ENCODE results near the gene IRAK2. TPM values are rescaled to one million over a fixed set of nuclear protein-coding genes. Genes with fewer than 3 reads are reported as not detected.
A peak's percentile ranks its signal among the peaks of the same experiment; 100 is the strongest.
"Not testable (repeated sequence)": the region's sequence is repeated elsewhere in the genome, so short reads cannot be mapped to it uniquely, and the experiment has no call there.

The IRAK2 gene
- total RNA-seq, 1 donor from 2014 or later = 0.26 TPM

DNA sequence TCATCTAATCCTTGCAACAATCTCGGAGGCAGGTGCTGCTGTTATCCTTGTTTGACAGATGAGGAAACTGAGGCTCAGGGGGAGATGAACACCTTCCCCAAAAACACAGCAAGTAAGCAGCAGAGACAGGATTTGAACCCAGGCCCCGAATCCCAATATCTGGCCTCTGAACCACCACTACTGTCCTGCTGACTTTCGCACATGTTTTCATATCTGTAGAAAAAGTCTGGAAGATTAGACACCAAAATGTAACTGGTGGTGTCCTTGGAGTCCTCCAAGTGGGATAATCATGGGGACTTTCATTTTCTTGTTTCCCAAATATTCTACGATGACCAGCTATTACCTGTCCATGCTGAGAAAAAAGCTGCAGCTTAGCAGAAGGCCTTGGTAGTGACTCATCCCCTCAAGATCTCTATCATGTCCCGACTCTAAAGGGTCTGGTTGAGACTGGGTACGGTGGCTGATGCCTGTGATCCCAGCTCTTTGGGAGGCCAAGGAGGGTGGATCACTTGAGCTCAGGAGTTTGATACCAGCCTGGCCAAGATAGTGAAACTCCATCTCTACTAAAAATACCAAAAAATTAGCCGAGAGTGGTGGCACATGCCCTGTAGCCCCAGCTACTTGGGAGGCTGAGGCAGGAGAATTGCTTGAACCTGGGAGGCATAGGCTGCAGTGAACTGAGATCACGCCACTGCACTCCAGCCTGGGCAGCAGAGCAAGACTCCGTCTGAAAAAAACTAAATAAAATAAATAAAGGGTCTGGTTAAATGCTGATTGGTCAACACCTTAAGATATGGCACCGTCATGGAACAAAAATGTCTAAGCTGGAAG, 8.6 kb downstream of the IRAK2 start:
- Mint-ChIP-seq H3K27ac (no peak overlapping the region), H3K4me3 (no peak overlapping the region), H3K36me3 (no peaks in the 10 kb centered on the region), H3K4me1 (no peaks in the 10 kb centered on the region), H3K9me3 (peaks cover 15% of the 10 kb centered on the region), H3K27me3 (ENCODE audit: insufficient read depth, low read depth) (peaks cover 8% of the 10 kb centered on the region)
- no peaks in the 10 kb centered on the region for H3F3A ChIP-seq (ENCODE audit: low read depth)
- no peaks in the 10 kb centered on the region for H4K20me1 ChIP-seq (ENCODE audit: low read depth)
- no peak overlapping the region for H3K4me2 ChIP-seq
- no peak overlapping the region for H2AFZ ChIP-seq (replicated peaks)
- no peak for TF ChIP-seq EZH2 (IDR thresholded peaks at IDR 0.05)
- H3K79me2 ChIP-seq (ENCODE audit: low read depth) = no peaks in the 10 kb centered on the region
- no peak overlapping the region for H3K9ac ChIP-seq
- no peak for DNase-seq (ENCODE audit: low spot score)
- H3K36me3 ChIP-seq = no peaks in the 10 kb centered on the region
- no peaks in the 10 kb centered on the region for H3K4me1 ChIP-seq
- H3K9me3 ChIP-seq (ENCODE audit: low read depth) = peaks cover 4% of the 10 kb centered on the region
- H3K4me3 ChIP-seq = no peak overlapping the region
- H3K27me3 ChIP-seq = no peaks in the 10 kb centered on the region
- no peak overlapping the region for H3K27ac ChIP-seq

DNA sequence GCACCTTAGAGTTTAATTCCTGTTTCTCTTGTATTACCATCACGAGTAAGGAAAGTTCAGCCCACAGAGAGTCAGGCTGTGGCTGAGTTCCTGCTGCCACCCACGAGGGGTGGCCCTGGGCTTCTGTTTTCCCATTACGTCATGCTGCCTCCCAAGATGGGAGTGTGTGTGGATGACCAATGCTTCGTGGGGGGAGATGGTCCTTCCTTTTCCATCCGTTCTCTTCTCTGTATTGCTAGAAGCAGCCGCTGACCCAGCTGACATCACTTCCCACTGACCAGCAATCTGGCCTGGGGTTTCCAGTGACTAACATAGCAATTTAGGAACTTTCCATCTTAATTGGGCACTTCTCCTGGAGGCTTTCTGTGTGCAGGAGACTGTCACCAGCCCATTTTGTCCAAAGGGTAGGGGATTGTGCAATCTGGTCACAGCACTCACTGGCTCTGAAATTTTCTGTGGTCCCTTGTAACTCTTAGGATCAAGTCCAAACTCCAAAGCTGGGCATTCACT, 9.3 kb downstream of the IRAK2 start:
- peaks cover 9% of the 10 kb centered on the region for H3K9me3 Mint-ChIP-seq
- H3K27ac ChIP-seq = no peak overlapping the region
- no peaks in the 10 kb centered on the region for H3K36me3 ChIP-seq
- no peaks in the 10 kb centered on the region for H3K27me3 ChIP-seq
- no peaks in the 10 kb centered on the region for H4K20me1 ChIP-seq (ENCODE audit: low read depth)
- TF ChIP-seq EZH2phosphoT487 (IDR thresholded peaks at IDR 0.05) = no peak
- no peak for TF ChIP-seq EZH2 (IDR thresholded peaks at IDR 0.05)
- TF ChIP-seq, protein P1, sequence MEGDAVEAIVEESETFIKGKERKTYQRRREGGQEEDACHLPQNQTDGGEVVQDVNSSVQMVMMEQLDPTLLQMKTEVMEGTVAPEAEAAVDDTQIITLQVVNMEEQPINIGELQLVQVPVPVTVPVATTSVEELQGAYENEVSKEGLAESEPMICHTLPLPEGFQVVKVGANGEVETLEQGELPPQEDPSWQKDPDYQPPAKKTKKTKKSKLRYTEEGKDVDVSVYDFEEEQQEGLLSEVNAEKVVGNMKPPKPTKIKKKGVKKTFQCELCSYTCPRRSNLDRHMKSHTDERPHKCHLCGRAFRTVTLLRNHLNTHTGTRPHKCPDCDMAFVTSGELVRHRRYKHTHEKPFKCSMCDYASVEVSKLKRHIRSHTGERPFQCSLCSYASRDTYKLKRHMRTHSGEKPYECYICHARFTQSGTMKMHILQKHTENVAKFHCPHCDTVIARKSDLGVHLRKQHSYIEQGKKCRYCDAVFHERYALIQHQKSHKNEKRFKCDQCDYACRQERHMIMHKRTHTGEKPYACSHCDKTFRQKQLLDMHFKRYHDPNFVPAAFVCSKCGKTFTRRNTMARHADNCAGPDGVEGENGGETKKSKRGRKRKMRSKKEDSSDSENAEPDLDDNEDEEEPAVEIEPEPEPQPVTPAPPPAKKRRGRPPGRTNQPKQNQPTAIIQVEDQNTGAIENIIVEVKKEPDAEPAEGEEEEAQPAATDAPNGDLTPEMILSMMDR (IDR thresholded peaks at IDR 0.05) = no peak
- no peak overlapping the region for H3K4me3 ChIP-seq
- peaks cover 4% of the 10 kb centered on the region for H3K9me3 ChIP-seq (ENCODE audit: low read depth)
- H3K79me2 ChIP-seq (ENCODE audit: low read depth) = no peaks in the 10 kb centered on the region
- no peaks in the 10 kb centered on the region for H3F3A ChIP-seq (ENCODE audit: low read depth)
- no peak overlapping the region for H3K4me3 Mint-ChIP-seq
- DNase-seq (ENCODE audit: low spot score) = no peak
- H3K27ac Mint-ChIP-seq = peak overlapping the region; percentile 53
- H3K36me3 Mint-ChIP-seq = no peaks in the 10 kb centered on the region
- no peak overlapping the region for H2AFZ ChIP-seq (replicated peaks)
- peaks cover 5% of the 10 kb centered on the region for H3K27me3 Mint-ChIP-seq (ENCODE audit: insufficient read depth, low read depth)
- no peaks in the 10 kb centered on the region for H3K4me1 ChIP-seq
- H3K4me1 Mint-ChIP-seq = no peaks in the 10 kb centered on the region
- no peak overlapping the region for H3K4me2 ChIP-seq
- H3K9ac ChIP-seq = no peak overlapping the region

DNA sequence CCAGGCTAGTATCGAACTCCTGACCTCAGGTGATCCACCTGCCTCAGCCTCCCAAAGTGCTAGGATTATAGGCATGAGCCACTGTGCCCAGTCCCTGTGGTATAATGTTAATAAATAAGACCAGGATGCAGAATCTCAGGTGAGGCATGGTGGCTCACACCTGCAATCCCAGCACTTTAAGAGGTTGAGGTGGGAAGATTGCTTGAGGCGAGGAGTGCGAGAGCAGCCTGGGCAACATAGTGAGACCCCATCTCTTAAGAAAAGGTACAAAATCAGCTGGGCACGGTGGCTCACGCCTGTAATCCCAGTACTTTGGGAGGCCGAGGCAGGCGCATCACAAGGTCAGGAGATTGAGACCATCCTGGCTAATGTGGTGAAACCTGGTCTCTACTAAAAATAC, 10.6 kb downstream of the IRAK2 start:
- not testable (repeated sequence) for H3K27ac ChIP-seq; H3K9me3 Mint-ChIP-seq; H3K4me1 Mint-ChIP-seq; H3K27ac Mint-ChIP-seq; H4K20me1 ChIP-seq (ENCODE audit: low read depth); H3K79me2 ChIP-seq (ENCODE audit: low read depth); H3K9me3 ChIP-seq (ENCODE audit: low read depth); H3K36me3 Mint-ChIP-seq; DNase-seq (ENCODE audit: low spot score); H3K4me1 ChIP-seq; H3K9ac ChIP-seq; H3K36me3 ChIP-seq; H3K27me3 ChIP-seq; H3K27me3 Mint-ChIP-seq (ENCODE audit: insufficient read depth, low read depth); H3K4me3 ChIP-seq; H3F3A ChIP-seq (ENCODE audit: low read depth); H2AFZ ChIP-seq (replicated peaks); H3K4me2 ChIP-seq; H3K4me3 Mint-ChIP-seq

DNA sequence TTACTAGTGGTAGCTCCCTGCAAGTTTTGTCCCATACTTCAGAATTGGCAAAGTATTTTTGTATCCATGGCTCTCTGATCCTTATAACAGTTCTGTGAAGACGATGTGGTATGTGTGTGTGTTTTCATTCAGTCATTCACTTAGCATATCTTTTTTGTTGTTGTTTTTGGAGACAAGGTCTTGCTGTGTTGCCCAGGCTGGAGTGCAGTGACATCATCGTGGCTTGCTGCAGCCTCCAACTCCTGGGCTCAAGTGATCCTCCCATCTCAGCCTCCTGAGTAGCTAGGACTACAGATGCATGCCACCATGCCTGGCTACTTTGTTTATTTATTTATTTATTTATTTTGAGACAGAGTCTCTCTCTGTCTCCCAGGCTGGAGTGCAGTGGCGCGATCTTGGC, 11.4 kb downstream of the IRAK2 start:
- H3K27ac ChIP-seq; H3K4me1 Mint-ChIP-seq; H3K9me3 Mint-ChIP-seq; H3K9me3 ChIP-seq (ENCODE audit: low read depth); H4K20me1 ChIP-seq (ENCODE audit: low read depth); H3K4me2 ChIP-seq; H3K27ac Mint-ChIP-seq; H2AFZ ChIP-seq (replicated peaks); H3K4me3 ChIP-seq; H3K4me1 ChIP-seq; H3K9ac ChIP-seq; DNase-seq (ENCODE audit: low spot score); H3F3A ChIP-seq (ENCODE audit: low read depth); H3K79me2 ChIP-seq (ENCODE audit: low read depth); H3K27me3 Mint-ChIP-seq (ENCODE audit: insufficient read depth, low read depth); H3K36me3 Mint-ChIP-seq; H3K36me3 ChIP-seq; H3K27me3 ChIP-seq; H3K4me3 Mint-ChIP-seq: not testable (repeated sequence)

DNA sequence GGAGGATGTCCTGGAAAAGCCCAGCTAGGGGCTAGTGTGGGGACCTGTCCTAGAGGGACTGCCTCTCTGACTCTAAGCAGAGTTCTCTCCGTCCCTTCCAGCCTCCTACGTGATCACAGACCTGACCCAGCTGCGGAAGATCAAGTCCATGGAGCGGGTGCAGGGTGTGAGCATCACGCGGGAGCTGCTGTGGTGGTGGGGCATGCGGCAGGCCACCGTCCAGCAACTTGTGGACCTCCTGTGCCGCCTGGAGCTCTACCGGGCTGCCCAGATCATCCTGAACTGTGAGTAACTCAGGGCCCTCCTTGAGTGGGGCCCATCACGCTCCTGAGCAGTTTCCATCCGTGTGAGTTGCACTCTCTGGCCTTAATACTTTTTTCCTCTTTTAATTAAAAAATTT, 13.0 kb downstream of the IRAK2 start:
- peaks cover 9% of the 10 kb centered on the region for H3K4me1 Mint-ChIP-seq
- TF ChIP-seq EZH2phosphoT487 (IDR thresholded peaks at IDR 0.05) (no peak), EZH2 (IDR thresholded peaks at IDR 0.05) (no peak)
- TF ChIP-seq, protein P1 (IDR thresholded peaks at IDR 0.05) = no peak
- Histone ChIP-seq H3K9ac (no peak overlapping the region), H3K4me2 (no peak overlapping the region), H2AFZ (replicated peaks) (no peak overlapping the region), H3K79me2 (ENCODE audit: low read depth) (no peaks in the 10 kb centered on the region), H3F3A (ENCODE audit: low read depth) (no peaks in the 10 kb centered on the region), H3K4me1 (no peaks in the 10 kb centered on the region), H3K27ac (no peak overlapping the region), H3K36me3 (no peaks in the 10 kb centered on the region), H3K9me3 (ENCODE audit: low read depth) (no peaks in the 10 kb centered on the region), H3K27me3 (no peaks in the 10 kb centered on the region), H4K20me1 (ENCODE audit: low read depth) (no peaks in the 10 kb centered on the region), H3K4me3 (no peak overlapping the region)
- H3K27ac Mint-ChIP-seq = no peak overlapping the region
- no peaks in the 10 kb centered on the region for H3K36me3 Mint-ChIP-seq
- H3K27me3 Mint-ChIP-seq (ENCODE audit: insufficient read depth, low read depth) = peaks cover 5% of the 10 kb centered on the region
- no peak for DNase-seq (ENCODE audit: low spot score)
- no peak overlapping the region for H3K4me3 Mint-ChIP-seq
- no peaks in the 10 kb centered on the region for H3K9me3 Mint-ChIP-seq
